Measurements from ENCODE around the gene TFAP2E. TPM values are rescaled to one million over a fixed set of nuclear protein-coding genes. Genes with fewer than 3 reads are reported as not detected.

TFAP2E gene
- total and polyA plus RNA-seq, 2 donors from 2014 or later, result 0.28 to 1.0 TPM

DNA sequence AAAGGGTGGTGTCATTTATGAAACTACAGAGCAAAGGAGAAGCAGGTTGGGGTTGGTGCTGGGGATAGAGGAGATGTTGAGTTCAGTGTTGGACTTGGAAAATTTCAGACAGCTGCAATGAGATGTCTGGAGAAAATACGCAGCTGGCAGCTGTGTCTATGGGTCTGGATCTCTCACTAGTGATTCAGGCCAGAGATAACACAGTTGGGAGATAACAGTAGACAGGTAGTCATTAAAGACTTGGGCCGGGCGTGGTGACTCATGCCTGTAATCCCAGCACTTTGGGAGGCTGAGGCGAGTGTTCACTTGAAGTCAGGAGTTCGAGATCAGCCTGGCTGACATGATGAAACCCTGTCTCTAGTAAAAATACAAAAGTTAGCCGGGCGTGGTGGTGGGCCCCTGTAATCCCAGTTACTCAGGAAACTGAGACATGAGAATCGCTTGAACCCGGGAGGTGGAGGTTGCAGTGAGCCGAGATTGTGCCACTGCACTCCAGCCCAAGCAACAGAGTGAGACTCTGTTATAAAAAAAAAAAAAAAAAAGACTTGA lies 2.5 kb upstream of the TFAP2E start:
- DNase-seq (no peak), FAIRE-seq (no peak)
- no peak overlapping the region for H3K4me3 ChIP-seq (ENCODE audit: low read length in 3 of 3)
- peaks cover 0 to 6% (median 0%) of the 10 kb centered on the region in 3 donors for H3K4me1 ChIP-seq (ENCODE audit: control insufficient read depth in 2 of 3, insufficient read depth in 2 of 3, low read depth in 1 of 3, low read length in 3 of 3)
- TF ChIP-seq, protein P1, sequence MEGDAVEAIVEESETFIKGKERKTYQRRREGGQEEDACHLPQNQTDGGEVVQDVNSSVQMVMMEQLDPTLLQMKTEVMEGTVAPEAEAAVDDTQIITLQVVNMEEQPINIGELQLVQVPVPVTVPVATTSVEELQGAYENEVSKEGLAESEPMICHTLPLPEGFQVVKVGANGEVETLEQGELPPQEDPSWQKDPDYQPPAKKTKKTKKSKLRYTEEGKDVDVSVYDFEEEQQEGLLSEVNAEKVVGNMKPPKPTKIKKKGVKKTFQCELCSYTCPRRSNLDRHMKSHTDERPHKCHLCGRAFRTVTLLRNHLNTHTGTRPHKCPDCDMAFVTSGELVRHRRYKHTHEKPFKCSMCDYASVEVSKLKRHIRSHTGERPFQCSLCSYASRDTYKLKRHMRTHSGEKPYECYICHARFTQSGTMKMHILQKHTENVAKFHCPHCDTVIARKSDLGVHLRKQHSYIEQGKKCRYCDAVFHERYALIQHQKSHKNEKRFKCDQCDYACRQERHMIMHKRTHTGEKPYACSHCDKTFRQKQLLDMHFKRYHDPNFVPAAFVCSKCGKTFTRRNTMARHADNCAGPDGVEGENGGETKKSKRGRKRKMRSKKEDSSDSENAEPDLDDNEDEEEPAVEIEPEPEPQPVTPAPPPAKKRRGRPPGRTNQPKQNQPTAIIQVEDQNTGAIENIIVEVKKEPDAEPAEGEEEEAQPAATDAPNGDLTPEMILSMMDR (IDR thresholded peaks at IDR 0.05; ENCODE audit: borderline replicate concordance, extremely low read depth, insufficient read depth), result no peak
- H3K27ac ChIP-seq (ENCODE audit: low read depth in 2 of 2, low read length in 2 of 2), result no peak overlapping the region
- intact Hi-C loops (cut with DNase I), result loop anchor here (5.0 kb wide), 1 partner anchor 147 kb away; the partner anchor contains the start of gene C1orf216
- H3K9me3 ChIP-seq (ENCODE audit: control insufficient read depth in 2 of 3, insufficient read depth in 1 of 3, low read length in 3 of 3), result no peaks in the 10 kb centered on the region
- peaks cover 23% of the 10 kb centered on the region for H3K27me3 ChIP-seq (ENCODE audit: control insufficient read depth, insufficient read depth, low read length)
- no peak overlapping the region for H3K9ac ChIP-seq (ENCODE audit: low read length in 3 of 3)
- H3K36me3 ChIP-seq (ENCODE audit: control insufficient read depth in 2 of 3, insufficient read depth in 3 of 3, low read length in 3 of 3), result peaks cover 0 to 3% (median 0%) of the 10 kb centered on the region in 3 donors

DNA sequence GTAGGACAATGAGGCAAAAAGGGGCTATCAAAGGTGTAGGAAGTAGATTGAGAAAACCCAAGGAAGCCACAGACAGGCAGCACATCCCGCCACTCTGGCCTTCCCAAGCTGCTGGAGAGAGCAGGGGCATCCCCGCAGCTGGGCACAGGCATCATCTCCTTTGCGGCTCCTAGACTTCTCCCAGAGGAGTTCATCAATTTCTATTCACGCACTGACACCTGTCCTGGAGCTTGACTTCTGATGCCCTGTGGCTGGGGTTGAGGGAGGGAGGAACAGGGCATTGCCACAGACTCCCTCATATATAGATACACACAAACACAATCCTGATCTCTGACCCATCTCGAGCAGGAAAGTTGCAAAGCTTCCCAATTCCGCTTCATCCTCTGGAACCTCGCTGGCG lies 1.9 kb upstream of the TFAP2E start:
- Histone ChIP-seq H3K4me1 (ENCODE audit: control insufficient read depth in 2 of 3, insufficient read depth in 2 of 3, low read depth in 1 of 3, low read length in 3 of 3) (peaks cover 0 to 6% (median 0%) of the 10 kb centered on the region in 3 donors), H3K27ac (ENCODE audit: low read depth in 2 of 2, low read length in 2 of 2) (no peak overlapping the region), H3K4me3 (ENCODE audit: low read length in 3 of 3) (no peak overlapping the region), H3K27me3 (ENCODE audit: control insufficient read depth, insufficient read depth, low read length) (peaks cover 28% of the 10 kb centered on the region), H3K9me3 (ENCODE audit: control insufficient read depth in 2 of 3, insufficient read depth in 1 of 3, low read length in 3 of 3) (no peaks in the 10 kb centered on the region), H3K9ac (ENCODE audit: low read length in 3 of 3) (no peak overlapping the region), H3K36me3 (ENCODE audit: control insufficient read depth in 2 of 3, insufficient read depth in 3 of 3, low read length in 3 of 3) (peaks cover 0 to 3% (median 0%) of the 10 kb centered on the region in 3 donors)
- TF ChIP-seq, protein P1 (IDR thresholded peaks at IDR 0.05; ENCODE audit: borderline replicate concordance, extremely low read depth, insufficient read depth), result no peak
- DNase-seq, result no peak
- FAIRE-seq, result no peak
- intact Hi-C loops (cut with DNase I), result loop anchor here (5.0 kb wide), 1 partner anchor 146 kb away; the partner anchor contains the start of gene C1orf216

DNA sequence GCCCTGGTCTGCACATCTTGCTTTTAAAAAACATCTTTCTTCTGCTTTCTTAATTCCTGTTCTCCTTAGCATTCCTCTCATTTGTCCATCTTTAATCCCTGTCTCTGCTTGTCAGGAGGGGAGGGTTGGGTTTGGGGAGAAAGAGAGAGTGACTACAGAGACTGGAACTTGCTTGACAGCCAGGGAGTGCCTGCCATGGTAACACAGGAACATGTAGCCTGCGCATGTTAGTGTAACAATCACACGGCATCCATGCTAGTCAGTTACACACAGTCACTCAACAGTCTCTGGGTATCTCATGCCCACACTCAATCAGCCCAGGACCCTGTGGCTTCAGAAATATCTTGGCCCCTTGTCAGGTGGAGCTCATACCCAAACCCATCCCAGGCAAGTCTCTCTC lies 818 bp upstream of the TFAP2E start:
- H3K27me3 ChIP-seq (ENCODE audit: control insufficient read depth, insufficient read depth, low read length), result peaks cover 32% of the 10 kb centered on the region
- H3K9ac ChIP-seq (ENCODE audit: low read length in 3 of 3), result no peak overlapping the region
- H3K36me3 ChIP-seq (ENCODE audit: control insufficient read depth in 2 of 3, insufficient read depth in 3 of 3, low read length in 3 of 3), result no peaks in the 10 kb centered on the region
- TF ChIP-seq, protein P1 (IDR thresholded peaks at IDR 0.05; ENCODE audit: borderline replicate concordance, extremely low read depth, insufficient read depth), result no peak
- no peaks in the 10 kb centered on the region for H3K9me3 ChIP-seq (ENCODE audit: control insufficient read depth in 2 of 3, insufficient read depth in 1 of 3, low read length in 3 of 3)
- FAIRE-seq (no peak), DNase-seq (no peak)
- intact Hi-C loops (cut with DNase I), result loop anchor here (5.0 kb wide), 1 partner anchor 145 kb away; the partner anchor contains the start of gene C1orf216
- H3K4me1 ChIP-seq (ENCODE audit: control insufficient read depth in 2 of 3, insufficient read depth in 2 of 3, low read depth in 1 of 3, low read length in 3 of 3), result peaks cover 0 to 6% (median 0%) of the 10 kb centered on the region in 3 donors
- H3K4me3 ChIP-seq (ENCODE audit: low read length in 3 of 3), result no peak overlapping the region
- H3K27ac ChIP-seq (ENCODE audit: low read depth in 2 of 2, low read length in 2 of 2), result no peak overlapping the region

Data from kidney (tissue), 14 donors.